COR-L47 (cell line): Measurements from ENCODE around the gene SFSWAP.
A peak's percentile ranks its signal among the peaks of the same experiment; 100 is the strongest.
"Not testable (repeated sequence)": the region's sequence is repeated elsewhere in the genome, so short reads cannot be mapped to it uniquely, and the experiment has no call there.

ENCODE experiments used
- DNase-seq: peaks from one replicate; lab custom pipeline; 2025; lab: John Stamatoyannopoulos, UW

The SFSWAP gene

GRCh38 chr12:131736446-131737149 lies 25.7 kb downstream of the SFSWAP start:
- no peak for DNase-seq

DNA sequence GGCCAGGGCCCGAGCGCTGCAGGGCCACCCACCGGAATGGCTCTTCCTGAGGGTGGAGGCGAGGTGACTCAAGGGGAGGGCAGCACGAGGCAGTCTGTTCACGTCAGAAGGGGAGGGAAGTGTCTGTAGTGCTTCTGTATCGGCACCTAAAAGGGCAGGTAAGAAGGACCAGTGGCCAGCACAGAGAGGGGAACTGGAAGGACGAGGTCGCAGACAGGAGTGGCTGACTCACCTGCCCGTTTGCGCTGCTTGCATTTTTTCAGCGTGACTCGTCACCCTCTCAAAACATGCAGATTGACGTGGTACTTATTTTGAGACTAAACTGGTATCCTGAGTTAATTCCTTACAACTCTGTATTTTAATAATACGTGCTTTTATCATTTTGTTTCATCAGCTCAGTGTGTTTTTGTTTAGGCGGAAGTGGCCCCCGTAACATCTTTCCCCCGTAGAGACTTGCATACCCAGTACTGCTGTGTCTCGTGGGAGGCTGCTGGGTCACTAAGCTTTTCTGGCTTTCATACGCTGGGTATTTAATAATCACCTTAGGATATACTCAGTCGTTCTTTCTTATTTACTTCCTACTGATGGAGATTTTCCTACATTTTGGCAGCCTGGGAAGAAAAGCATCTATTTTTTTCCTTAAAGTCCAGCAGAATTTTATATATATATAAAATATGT lies 26.4 kb downstream of the SFSWAP start:
- no peak for DNase-seq

GRCh38 chr12:131738196-131738595 lies 27.3 kb downstream of the SFSWAP start:
- no peak for DNase-seq

DNA sequence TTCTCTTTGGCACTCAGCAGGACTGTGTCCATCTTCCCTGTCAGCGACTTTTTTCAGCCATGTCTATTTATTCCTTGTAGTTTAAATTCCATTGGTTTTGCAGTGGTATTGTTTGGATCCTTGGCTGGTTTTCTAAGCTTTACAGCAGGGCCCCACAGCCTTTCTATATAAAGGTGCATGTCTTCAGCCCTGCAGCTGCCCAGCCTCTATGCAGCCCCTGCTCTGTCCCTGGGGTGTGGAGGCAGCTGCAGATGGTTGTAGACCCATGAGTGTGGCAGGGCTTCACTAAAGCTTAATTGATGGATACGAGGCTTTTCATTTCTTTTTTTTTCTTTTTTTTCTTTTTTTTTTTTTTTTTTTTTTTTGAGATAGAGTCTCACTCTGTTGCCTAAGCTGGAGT lies 29.7 kb downstream of the SFSWAP start:
- no peak for DNase-seq

DNA sequence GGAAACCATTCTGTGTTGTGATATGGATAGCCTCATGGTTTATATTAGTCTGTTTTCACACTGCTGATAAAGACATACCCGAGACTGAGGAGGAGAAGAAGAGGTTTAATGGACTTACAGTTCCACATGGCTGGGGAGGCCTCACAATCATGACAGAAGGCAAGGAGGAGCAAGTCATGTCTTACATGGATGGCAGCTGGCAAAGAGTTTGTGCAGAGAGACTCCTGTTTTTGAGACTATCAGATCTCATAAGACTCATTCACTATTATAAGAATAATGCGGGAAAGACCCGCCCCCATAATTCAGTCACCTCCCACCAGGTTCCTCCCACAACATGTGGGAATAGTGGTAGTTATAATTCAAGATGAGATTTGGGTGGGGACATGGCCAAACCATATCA lies 31.9 kb downstream of the SFSWAP start:
- DNase-seq: not testable (repeated sequence)

DNA sequence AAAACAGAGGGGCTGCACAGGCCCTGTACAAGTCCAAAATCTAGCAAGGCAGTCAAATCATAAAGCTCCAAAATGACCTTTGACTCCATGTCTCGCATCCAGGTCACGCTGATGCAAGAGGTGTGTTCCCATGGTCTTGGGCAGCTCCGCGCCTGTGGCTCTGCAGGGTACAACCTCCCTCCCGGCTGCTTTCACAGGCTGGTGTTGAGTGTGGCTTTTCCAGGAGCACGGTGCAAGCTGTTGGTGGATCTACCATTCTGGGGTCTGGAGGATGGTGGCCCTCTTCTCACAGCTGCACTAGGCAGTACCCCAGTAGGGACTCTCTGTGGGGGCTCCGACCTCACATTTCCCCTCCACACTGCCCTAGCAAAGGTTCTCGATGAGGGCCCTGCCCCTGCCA lies 32.5 kb downstream of the SFSWAP start:
- DNase-seq: not testable (repeated sequence)

- DNase-seq: not testable (repeated sequence)
Measured at GRCh38 chr12:131743880-131744279, 33.0 kb downstream of the SFSWAP start.

DNA sequence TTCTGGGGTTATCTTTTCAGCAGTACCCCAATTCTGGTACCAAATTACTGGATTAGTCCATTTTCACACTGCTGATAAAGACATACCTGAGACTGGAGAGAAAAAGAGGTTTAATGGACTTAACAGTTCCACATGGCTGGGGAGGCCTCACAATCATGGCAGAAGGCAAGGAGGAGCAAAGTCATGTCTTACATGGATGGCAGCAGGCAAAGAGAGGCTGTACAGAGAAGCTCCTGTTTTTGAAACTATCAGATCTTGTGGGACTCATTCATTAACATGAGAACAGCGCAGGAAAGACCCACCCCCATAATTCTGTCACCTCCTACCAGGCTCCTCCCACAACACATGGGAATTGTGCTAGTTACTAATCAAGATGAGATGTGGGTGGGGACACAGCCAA lies 33.8 kb downstream of the SFSWAP start:
- DNase-seq: not testable (repeated sequence)

DNA sequence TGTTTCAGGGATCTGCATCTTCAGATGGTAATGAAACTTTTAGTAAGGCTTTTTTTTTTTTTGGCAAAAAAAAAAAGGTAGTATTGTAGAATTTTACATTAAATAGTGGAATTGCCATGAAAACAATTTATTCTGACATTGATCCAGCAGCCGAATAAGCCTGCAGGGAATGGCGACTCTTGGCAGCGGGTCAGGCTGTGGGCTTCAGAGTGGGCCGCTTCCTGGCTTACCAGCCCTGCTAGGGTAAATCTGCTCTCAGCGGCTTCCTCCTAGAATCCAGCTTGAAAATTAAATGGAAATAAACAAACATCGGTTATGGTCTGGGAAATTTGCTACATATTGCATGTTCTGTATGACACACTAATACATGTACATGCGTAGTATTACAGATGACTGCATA lies 34.8 kb downstream of the SFSWAP start:
- DNase-seq: no peak

GRCh38 chr12:131747276-131748177 lies 36.6 kb downstream of the SFSWAP start:
- DNase-seq: no peak

- DNase-seq: no peak
Measured at GRCh38 chr12:131749618-131750315, 38.9 kb downstream of the SFSWAP start.

- no peak for DNase-seq
Measured at GRCh38 chr12:131751335-131751734, 40.4 kb downstream of the SFSWAP start.

- no peak for DNase-seq
Measured at GRCh38 chr12:131752451-131752850, 41.6 kb downstream of the SFSWAP start.

DNA sequence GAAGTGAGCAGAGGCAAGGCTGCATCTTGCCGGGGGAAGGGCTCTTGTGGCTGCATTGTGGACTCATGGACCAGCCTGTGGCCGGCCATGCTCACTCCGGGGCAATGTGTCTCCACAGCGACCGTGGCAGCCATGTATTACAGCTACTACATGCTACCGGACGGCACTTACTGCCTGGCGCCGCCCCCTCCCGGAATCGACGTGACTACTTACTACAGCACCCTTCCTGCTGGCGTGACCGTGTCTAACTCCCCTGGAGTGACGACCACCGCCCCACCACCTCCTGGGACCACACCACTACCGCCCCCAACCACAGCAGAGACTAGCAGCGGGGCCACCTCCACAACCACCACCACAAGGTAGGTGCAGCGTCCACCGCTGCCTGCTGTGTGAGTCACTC lies 42.1 kb downstream of the SFSWAP start:
- DNase-seq: no peak

GRCh38 chr12:131753757-131754156 lies 42.9 kb downstream of the SFSWAP start:
- no peak for DNase-seq

DNA sequence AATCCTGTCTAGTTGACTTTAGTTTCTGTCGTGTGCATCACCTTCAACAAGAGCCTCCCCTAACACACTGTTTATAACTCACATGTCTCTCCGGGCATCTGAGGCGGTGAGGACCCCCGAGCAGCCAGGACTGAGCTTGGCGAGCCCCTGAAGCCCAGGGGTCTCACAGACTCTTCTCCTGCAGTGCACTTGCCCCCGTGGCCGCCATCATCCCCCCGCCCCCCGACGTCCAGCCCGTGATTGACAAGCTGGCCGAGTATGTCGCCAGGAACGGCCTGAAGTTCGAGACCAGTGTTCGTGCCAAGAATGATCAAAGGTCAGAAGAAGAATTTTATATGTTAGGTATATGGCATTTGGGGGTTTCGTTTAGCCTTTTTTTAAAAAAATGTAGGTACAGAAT lies 43.3 kb downstream of the SFSWAP start:
- DNase-seq: no peak

DNA sequence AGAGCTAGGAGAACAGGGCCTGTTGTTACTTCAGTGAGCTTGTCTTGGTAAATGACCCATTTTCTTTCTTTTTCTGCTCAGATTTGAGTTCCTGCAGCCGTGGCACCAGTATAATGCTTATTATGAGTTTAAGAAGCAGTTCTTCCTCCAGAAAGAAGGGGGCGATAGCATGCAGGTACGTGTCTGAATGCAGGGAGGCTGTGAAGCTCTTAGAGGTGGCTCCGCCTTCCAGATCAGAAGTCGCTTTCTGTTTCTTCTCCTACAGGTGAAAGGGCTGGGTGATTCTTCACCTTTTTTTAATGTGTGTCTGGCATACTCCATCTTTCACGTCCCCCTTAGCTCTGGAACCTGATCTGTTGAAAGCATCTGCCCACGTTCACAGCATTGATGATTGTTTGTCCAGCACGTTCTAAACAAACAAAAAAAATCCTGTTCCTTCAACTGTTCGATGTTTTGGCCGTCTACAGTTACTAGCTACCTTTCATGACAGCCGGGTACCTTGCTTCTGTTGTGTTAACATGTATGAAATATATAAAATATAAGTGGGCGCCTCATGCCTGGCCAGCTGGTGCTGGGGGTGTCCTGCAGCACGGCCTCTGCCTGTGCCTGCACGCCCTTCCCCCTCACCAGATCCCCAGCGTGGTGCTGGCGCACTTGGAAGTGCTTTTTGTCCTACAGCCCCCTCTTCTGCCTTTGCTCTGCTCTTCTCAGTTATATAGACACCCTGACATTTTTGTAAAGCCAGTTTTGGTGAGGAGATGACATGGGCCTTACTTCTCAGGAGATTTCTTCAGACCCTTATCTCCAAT lies 44.6 kb downstream of the SFSWAP start:
- peak; percentile 15 for DNase-seq

DNA sequence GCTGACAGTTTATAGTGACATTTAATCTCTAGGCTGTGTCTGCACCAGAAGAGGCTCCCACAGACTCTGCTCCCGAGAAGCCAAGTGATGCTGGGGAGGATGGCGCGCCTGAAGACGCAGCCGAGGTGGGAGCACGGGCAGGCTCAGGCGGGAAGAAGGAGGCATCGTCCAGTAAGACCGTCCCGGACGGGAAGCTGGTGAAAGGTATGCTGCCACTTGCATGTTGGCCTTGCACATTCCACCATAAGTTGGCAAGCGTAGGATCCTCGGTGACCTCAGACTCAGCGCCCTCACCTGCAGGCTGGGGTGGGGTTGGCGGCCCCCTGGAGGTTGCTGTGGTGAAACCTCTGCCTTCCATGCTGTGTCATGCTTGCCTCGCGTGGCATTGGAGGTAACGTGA lies 45.6 kb downstream of the SFSWAP start:
- no peak for DNase-seq

DNA sequence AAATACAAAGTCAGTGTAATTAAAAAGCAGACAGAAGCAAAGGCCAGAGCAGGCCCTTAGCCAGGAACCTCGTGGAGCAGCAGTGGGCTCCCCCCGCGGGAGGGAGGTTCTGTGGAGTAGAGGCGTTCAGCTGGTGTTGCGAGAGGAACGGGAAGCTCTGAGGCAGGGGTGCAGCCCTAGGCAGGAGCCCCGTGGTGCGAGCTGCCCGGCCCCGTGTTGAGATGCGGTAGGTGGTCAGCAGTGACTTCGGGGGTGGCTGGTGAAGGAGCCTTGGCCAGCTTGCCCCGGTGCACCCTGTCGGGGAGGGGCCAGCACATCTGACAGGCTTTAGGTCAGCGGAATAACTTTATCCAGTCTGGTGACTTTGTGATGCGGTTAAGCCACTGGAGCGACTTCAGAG lies 46.2 kb downstream of the SFSWAP start:
- no peak for DNase-seq

- DNase-seq: no peak
Measured at GRCh38 chr12:131758016-131758739, 47.3 kb downstream of the SFSWAP start.

- no peak for DNase-seq
Measured at GRCh38 chr12:131759176-131759575, 48.3 kb downstream of the SFSWAP start.
